ENCODE data around the gene STMN1. TPM values are rescaled to one million over a fixed set of nuclear protein-coding genes. Genes with fewer than 3 reads are reported as not detected.

Gene STMN1
- total and polyA plus RNA-seq, 10 of the 15 experiments (the other 5 are each of a cell fraction or from before 2014, with no cell fraction given): 220 to 1,272 (median 603) TPM

DNA sequence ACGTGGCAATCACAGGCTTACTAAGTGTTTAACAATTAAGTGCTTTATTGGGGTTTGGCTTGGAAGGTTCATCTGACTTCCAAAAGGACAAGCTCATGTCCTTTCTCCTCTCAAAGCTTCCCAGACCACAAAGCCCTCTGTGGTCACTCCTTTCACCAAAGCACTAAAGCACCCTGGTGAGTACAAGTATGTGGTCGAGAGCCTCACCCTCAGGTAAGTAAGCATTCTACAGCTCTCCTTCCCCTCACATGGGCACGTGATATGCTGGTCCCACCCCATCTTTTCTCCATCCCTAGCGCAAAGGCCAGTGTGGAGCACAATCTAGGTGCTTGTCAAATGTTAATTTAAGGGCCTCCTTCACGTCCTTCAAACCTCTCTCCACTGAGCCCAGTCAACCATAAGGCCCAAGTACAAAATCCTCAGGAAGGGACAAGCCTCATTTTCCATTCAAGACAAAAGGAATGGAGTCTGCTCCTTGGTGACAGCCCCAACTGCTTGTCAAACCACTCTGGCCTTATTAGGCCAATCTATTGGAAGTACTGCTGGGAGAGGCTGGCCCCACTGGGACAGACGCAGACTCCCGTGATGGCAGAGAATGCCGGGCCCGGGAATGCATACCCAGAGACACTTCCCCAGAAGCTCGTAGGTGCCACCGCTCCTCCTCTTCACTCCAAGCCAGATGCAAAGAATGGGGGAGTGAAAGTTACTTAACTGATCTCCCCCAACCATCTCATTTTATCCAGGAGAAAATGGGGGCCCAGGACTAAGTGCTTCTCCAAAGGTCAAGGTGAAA lies 7.8 kb downstream of the STMN1 start:
- Histone ChIP-seq H4K20me1 (ENCODE audit: control insufficient read depth, insufficient read depth) (no peaks in the 10 kb centered on the region), H3K27ac (ENCODE audit: control insufficient read depth, insufficient read depth) (no peak overlapping the region; the same call in 1 of the 2 replicates), H2AFZ (ENCODE audit: control insufficient read depth, low read depth, low read length) (no peak overlapping the region), H3K27me3 (replicated peaks in 1 of 2; ENCODE audit: control insufficient read depth in 2 of 2, insufficient read depth in 2 of 2, low read length in 1 of 2) (no peaks in the 10 kb centered on the region), H3K36me3 (ENCODE audit: control insufficient read depth in 2 of 2, insufficient read depth in 2 of 2, low read length in 1 of 2) (peaks cover 5 to 15% of the 10 kb centered on the region in 2 experiments; a peak in 3 of 4 replicates), H3K9me3 (replicated peaks; ENCODE audit: control insufficient read depth, insufficient read depth, low read length) (no peaks in the 10 kb centered on the region), H3K9ac (ENCODE audit: control insufficient read depth, insufficient read depth, low read length) (no peak overlapping the region), H3K4me2 (ENCODE audit: control insufficient read depth, insufficient read depth) (no peak overlapping the region), H3K4me1 (ENCODE audit: control insufficient read depth, insufficient read depth, low read length) (peaks cover 6% of the 10 kb centered on the region; the same call in 1 of the 2 replicates), H3K4me3 (no peak overlapping the region), H3K79me2 (ENCODE audit: control insufficient read depth, insufficient read depth, low read length) (peaks cover 13% of the 10 kb centered on the region)
- in situ Hi-C loops (cut with MboI) (loop anchor here (5.0 kb wide), 1 partner anchor 99 kb away; the partner anchor contains the start of gene PAFAH2), intact Hi-C loops (cut with micrococcal nuclease; ENCODE audit: unreplicated experiment) (no loop called here)
- ChIA-PET SMC1A (ENCODE audit: uncharacterized antibody, unreplicated experiment) (interaction anchor here (0.6 to 19.7 kb wide), 2 partner anchors 79 to 100 kb away, joined by 3 to 319 read pairs; partner anchors contain the start of genes MTFR1L and PAFAH2), RAD21 (ENCODE audit: unreplicated experiment) (interaction anchor here (14.5 kb wide), 1 partner anchor 98 kb away, joined by 296 read pairs; the partner anchor contains the start of gene PAFAH2), CTCF (interaction anchor here (14.0 kb wide), 1 partner anchor 98 kb away, joined by 383 read pairs; the partner anchor contains the start of gene PAFAH2), POLR2A (interaction anchor here (12.0 kb wide), 1 partner anchor 100 kb away, joined by 116 read pairs; the partner anchor contains the start of gene PAFAH2)
- no peak for DNase-seq (ENCODE audit: low read depth, low spot score)
- BruUV-seq (replicated peaks): no TSS peak
- FAIRE-seq: no peak
- TF ChIP-seq NRF1 (conservative IDR thresholded peaks at IDR 0.05; ENCODE audit: low read depth, low read length) (no peak), STAT3 (IDR thresholded peaks at IDR 0.05; ENCODE audit: low read depth, low read length) (no peak), SMAD5 (IDR thresholded peaks at IDR 0.05; ENCODE audit: low read depth) (0 out of 2 replicates have a peak, but pooled peaks have one; percentile 22), ZNF274 (IDR thresholded peaks at IDR 0.05; ENCODE audit: insufficient read depth, insufficient read length) (no peak), CREB1 (IDR thresholded peaks at IDR 0.05; ENCODE audit: low read depth) (no peak), POLR2AphosphoS5 (IDR thresholded peaks at IDR 0.05; ENCODE audit: low read length) (peak; percentile 59; the same call in 1 of the 2 replicates), DPF2 (IDR thresholded peaks at IDR 0.05) (no peak), KDM1A (IDR thresholded peaks at IDR 0.05; ENCODE audit: borderline replicate concordance) (no peak), SREBF1 (IDR thresholded peaks at IDR 0.05; ENCODE audit: low read length) (no peak), SMARCA5 (IDR thresholded peaks at IDR 0.05) (no peak)
- TF ChIP-seq, protein P1, sequence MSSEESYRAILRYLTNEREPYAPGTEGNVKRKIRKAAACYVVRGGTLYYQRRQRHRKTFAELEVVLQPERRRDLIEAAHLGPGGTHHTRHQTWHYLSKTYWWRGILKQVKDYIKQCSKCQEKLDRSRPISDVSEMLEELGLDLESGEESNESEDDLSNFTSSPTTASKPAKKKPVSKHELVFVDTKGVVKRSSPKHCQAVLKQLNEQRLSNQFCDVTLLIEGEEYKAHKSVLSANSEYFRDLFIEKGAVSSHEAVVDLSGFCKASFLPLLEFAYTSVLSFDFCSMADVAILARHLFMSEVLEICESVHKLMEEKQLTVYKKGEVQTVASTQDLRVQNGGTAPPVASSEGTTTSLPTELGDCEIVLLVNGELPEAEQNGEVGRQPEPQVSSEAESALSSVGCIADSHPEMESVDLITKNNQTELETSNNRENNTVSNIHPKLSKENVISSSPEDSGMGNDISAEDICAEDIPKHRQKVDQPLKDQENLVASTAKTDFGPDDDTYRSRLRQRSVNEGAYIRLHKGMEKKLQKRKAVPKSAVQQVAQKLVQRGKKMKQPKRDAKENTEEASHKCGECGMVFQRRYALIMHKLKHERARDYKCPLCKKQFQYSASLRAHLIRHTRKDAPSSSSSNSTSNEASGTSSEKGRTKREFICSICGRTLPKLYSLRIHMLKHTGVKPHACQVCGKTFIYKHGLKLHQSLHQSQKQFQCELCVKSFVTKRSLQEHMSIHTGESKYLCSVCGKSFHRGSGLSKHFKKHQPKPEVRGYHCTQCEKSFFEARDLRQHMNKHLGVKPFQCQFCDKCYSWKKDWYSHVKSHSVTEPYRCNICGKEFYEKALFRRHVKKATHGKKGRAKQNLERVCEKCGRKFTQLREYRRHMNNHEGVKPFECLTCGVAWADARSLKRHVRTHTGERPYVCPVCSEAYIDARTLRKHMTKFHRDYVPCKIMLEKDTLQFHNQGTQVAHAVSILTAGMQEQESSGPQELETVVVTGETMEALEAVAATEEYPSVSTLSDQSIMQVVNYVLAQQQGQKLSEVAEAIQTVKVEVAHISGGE (CRISPR knock-in tag; IDR thresholded peaks at IDR 0.05): no peak
- TF ChIP-seq, protein P2, sequence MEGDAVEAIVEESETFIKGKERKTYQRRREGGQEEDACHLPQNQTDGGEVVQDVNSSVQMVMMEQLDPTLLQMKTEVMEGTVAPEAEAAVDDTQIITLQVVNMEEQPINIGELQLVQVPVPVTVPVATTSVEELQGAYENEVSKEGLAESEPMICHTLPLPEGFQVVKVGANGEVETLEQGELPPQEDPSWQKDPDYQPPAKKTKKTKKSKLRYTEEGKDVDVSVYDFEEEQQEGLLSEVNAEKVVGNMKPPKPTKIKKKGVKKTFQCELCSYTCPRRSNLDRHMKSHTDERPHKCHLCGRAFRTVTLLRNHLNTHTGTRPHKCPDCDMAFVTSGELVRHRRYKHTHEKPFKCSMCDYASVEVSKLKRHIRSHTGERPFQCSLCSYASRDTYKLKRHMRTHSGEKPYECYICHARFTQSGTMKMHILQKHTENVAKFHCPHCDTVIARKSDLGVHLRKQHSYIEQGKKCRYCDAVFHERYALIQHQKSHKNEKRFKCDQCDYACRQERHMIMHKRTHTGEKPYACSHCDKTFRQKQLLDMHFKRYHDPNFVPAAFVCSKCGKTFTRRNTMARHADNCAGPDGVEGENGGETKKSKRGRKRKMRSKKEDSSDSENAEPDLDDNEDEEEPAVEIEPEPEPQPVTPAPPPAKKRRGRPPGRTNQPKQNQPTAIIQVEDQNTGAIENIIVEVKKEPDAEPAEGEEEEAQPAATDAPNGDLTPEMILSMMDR (IDR thresholded peaks at IDR 0.05 in 2 of 3, conservative IDR thresholded peaks at IDR 0.05 in 1 of 3; ENCODE audit: control insufficient read depth in 2 of 3, extremely low read depth in 1 of 3, insufficient read depth in 1 of 3, low read depth in 3 of 3, low read length in 3 of 3): no peak
- 90% methylated on average over 11 of the region's 11 CpGs for WGBS (ENCODE audit: insufficient coverage, insufficient replicate concordance, low lambda C conversion rate, missing lambda C conversion rate)
- no peak for ATAC-seq
